Fibroblast of pulmonary artery (primary cell): ENCODE data around the gene SLC25A17.
"Not testable (repeated sequence)": the region's sequence is repeated elsewhere in the genome, so short reads cannot be mapped to it uniquely, and the experiment has no call there.

Experiments used
- DNase-seq: peaks from one replicate; pipeline ENCODE4 v3.0.0-alpha.2; 2010; ENCODE audit warnings: low read depth
- H3K4me3 ChIP-seq: replicated peaks from 2 replicates; pipeline ENCODE4 v1.5.1; 2011; ENCODE audit warnings: low read depth, mild to moderate bottlenecking, control low read depth, low read length, moderate library complexity
- TF ChIP-seq, protein P1 (sequence below): IDR thresholded peaks from 2 replicates; pipeline ENCODE4 v1.5.1; 2011; ENCODE audit warnings: mild to moderate bottlenecking, control low read depth, low read length, inconsistent platforms; ENCODE audit errors: missing control alignments

Gene SLC25A17

DNA sequence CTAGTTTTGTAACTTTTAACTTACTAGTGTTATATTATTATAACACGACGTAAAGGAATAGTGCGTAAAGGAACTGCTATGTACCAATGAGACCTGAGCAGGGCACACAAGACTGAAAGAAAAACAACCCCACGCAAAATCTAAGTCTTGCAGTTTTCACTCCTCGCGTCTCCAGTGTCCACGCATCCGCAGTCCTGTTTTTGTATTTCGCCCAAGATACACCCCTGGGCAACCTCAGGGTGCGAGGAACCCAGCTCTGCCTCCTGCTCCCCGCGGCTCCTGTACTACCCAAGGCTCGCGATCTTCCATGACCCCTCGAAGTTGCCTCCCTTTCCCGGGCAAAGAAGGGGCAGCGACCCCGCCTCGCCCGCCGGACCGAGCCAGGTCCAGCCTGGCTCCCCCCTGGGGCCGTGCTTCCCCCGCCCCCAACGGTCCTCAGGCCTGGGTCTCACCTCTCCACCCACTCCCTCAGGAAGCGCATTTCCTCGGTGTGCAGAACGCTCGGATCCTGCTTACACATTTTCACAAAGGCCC, 36.9 kb upstream of the SLC25A17 start:
- H3K4me3 ChIP-seq, result peak overlapping the region; percentile 98
- TF ChIP-seq, protein P1, sequence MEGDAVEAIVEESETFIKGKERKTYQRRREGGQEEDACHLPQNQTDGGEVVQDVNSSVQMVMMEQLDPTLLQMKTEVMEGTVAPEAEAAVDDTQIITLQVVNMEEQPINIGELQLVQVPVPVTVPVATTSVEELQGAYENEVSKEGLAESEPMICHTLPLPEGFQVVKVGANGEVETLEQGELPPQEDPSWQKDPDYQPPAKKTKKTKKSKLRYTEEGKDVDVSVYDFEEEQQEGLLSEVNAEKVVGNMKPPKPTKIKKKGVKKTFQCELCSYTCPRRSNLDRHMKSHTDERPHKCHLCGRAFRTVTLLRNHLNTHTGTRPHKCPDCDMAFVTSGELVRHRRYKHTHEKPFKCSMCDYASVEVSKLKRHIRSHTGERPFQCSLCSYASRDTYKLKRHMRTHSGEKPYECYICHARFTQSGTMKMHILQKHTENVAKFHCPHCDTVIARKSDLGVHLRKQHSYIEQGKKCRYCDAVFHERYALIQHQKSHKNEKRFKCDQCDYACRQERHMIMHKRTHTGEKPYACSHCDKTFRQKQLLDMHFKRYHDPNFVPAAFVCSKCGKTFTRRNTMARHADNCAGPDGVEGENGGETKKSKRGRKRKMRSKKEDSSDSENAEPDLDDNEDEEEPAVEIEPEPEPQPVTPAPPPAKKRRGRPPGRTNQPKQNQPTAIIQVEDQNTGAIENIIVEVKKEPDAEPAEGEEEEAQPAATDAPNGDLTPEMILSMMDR, result no peak
- peak; percentile 31 for DNase-seq

DNA sequence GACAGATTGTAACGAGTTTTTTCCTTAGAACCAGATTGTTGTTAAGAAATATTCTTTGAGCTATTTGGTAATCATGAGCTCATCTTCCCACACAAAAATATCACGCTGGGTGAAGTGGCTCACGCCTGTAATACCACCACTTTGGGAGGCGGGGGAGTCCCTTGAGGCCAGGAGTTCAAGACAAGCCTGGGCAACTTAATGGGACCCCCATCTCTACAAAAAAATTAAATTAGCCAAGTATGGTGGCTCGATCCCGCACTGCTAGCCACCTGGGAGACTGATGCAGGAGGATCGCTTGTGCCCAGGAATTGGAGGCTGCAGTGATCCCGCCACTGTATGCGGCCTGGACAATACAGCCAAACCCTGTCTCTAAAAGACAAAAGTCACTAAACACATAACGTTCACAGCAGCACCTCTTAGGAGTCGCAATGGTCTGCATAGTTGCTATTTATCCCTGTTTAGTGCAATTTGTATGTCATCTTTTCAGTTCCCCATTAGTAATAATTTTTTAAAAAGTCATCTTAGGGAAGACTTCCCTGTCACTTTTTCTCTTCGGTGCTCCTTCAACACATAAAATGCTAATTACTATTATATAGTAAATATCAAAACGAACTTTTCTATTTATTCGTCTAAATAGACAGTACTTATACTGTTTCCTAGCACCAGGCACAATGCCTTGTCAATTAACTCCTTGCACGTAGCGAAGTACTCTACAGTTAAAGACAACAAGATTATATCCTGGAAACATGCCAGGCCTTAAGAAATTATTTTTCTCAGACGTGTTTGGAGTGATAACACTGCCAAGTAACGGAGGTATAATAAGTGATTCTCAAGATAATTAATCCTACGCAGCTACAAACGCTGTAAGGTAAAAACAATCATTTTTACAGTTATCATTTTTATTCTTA, 36.2 kb upstream of the SLC25A17 start:
- TF ChIP-seq, protein P1, result no peak
- DNase-seq, result peak; percentile 40
- peak overlapping the region; percentile 98 for H3K4me3 ChIP-seq

DNA sequence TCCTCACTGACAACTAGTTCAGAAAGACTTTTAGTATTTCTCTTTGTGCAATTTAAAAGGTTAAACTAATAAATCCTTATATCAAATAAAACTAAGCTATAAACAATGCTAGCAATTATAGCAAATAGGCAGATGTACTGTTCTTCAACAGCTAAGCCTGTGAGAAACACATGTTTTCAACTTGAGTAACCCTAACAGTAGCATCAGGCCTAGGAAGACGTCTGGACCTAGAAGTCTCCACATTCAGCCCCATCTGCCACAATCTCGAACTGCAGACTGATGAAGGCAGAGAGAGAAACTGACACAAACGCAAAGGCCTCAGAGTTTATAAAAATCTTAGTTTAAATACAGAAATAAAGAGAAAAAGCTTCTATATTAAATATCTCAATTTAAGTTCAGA, 34.8 kb upstream of the SLC25A17 start:
- TF ChIP-seq, protein P1, result no peak
- peak; percentile 4 for DNase-seq
- H3K4me3 ChIP-seq, result peak overlapping the region; percentile 98

DNA sequence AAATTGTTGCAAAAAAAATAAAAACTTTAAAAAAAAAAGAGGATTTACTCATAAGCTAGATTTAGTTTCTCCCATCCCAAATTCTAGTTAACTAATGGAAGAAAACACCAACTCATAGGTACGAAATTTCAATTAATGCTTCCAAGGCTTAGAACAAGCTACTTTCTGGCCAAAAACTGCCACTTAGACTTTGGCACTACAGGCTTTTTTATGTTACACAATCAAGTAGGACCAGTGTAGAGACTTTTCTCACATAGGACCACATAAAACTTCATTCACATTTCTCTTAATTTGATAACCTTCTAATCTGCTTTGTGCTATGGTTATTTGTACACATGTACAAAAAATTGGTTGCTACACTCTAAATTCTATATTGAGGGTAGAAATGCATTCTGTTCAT, 34.2 kb upstream of the SLC25A17 start:
- TF ChIP-seq, protein P1, result no peak
- H3K4me3 ChIP-seq, result no peak overlapping the region
- DNase-seq, result no peak

DNA sequence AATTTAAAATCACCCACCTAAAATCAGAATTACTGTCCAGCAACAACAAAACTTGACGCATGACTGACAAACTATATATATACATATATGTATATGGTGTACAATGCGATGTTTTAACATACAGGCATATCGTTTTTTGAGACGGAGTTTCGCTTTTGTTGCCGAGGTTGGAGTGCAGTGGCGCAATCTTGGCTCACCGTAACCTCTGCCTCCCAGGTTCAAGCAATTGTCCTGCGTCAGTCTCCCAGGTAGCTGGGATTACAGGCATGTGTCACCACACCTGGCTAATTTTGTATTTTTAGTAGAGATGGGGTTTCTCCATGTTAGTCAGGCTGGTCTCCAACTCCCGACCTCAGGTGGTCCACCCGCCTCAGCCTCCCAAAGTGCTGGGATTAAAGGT, 26.7 kb upstream of the SLC25A17 start:
- not testable (repeated sequence) for H3K4me3 ChIP-seq, DNase-seq

DNA sequence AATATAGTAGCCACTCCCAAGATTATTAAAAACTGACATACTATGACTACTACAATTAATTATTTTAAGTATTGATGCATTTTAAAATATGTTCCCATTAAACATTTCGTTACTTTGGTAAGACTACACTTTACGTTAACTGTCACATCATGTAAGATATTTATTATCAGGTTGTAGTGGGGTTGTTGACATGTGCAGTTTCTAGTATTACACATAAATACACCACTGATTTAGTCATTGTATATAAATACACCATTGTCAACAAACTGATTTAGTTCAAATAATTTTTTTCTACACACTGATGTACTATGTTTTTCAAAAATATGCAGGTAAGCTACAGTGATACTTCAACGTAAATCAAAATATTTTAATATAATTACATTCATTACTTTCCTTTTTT, 25.8 kb upstream of the SLC25A17 start:
- TF ChIP-seq, protein P1, result no peak
- no peak overlapping the region for H3K4me3 ChIP-seq
- no peak for DNase-seq

DNA sequence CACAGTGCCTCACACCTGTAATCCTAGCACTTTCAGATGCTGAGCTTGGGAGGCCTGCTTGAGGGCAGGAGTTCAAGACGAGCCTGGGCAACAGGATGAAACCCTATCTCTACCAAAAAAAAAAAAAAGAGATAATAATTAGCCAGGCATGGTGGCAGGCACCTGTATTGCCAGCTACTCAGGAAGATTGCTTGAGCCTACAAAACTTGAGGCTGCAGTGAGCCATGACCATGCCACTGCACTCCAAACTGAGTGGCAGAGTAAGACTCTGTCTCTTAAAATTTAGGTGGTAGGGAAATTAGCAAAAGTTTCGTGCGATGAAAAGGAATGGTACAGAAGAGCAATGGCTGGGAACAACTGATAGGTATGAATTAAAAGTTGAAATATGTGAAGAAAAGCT, 19.3 kb upstream of the SLC25A17 start:
- TF ChIP-seq, protein P1, result no peak
- no peak for DNase-seq
- no peak overlapping the region for H3K4me3 ChIP-seq
